ENCODE results near the gene IL13. TPM values are rescaled to one million over a fixed set of nuclear protein-coding genes. Genes with fewer than 3 reads are reported as not detected.

IL13 gene
- total RNA-seq, 2 donors from 2014 or later: not detected

DNA sequence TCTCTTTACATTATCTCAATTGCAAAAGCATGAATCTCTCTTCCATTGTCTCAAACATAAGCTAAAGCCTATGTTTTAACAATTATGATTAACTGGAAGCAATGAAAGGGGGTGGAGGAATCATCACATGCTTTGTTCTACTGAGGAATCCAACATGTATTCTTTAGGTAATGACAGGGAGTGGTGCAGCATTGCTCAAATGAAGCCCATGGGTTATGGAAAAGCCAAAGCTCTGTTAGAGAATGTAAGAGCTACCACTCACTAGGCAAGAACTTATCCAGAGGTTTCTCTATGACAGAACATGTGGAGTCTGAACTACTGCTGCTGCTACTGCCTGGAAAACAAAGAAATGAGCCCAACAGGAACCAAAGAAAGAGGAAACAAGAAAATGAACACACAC is 50.7 kb downstream of the IL13 start:
- no peaks in the 10 kb centered on the region for H3K9me3 ChIP-seq
- no peaks in the 10 kb centered on the region for H3K4me1 ChIP-seq
- H3K36me3 ChIP-seq: no peaks in the 10 kb centered on the region
- no peak overlapping the region for H3K4me3 ChIP-seq
- H3K27me3 ChIP-seq: no peaks in the 10 kb centered on the region
- TF ChIP-seq, protein P1, sequence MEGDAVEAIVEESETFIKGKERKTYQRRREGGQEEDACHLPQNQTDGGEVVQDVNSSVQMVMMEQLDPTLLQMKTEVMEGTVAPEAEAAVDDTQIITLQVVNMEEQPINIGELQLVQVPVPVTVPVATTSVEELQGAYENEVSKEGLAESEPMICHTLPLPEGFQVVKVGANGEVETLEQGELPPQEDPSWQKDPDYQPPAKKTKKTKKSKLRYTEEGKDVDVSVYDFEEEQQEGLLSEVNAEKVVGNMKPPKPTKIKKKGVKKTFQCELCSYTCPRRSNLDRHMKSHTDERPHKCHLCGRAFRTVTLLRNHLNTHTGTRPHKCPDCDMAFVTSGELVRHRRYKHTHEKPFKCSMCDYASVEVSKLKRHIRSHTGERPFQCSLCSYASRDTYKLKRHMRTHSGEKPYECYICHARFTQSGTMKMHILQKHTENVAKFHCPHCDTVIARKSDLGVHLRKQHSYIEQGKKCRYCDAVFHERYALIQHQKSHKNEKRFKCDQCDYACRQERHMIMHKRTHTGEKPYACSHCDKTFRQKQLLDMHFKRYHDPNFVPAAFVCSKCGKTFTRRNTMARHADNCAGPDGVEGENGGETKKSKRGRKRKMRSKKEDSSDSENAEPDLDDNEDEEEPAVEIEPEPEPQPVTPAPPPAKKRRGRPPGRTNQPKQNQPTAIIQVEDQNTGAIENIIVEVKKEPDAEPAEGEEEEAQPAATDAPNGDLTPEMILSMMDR (IDR thresholded peaks at IDR 0.05): no peak
- intact Hi-C loops (cut with DNase I): no loop called here
- no peak overlapping the region for H3K9ac ChIP-seq (ENCODE audit: low read depth in 2 of 2, low read length in 2 of 2)
- no peak overlapping the region for H3K27ac ChIP-seq
- DNase-seq: no peak

Other genes with a start within 250 kb of the IL13 start
- 10 to 100 TPM; 59.7 to 87.8 TPM for gene IRF1, start 167.4 kb upstream of the IL13 start, total RNA-seq
- gene IL5, start 114.7 kb upstream of the IL13 start, total RNA-seq: not detected
- gene RAD50, start 101.2 kb upstream of the IL13 start, total RNA-seq: 10 to 100 TPM; 29.5 to 37.0 TPM
- gene IL4, start 15.8 kb downstream of the IL13 start, total RNA-seq: not detected
- gene KIF3A, start 79.4 kb downstream of the IL13 start, total RNA-seq: 1 to 10 TPM; 4.0 to 5.2 TPM
- gene CCNI2, start 89.3 kb downstream of the IL13 start, total RNA-seq: 10 to 100 TPM in 1 of 2 donors, 1 to 10 TPM in 1; 7.1 to 22.9 TPM
- gene SEPTIN8, start 119.1 kb downstream of the IL13 start, total RNA-seq: 10 to 100 TPM; 57.6 to 84.2 TPM
- gene SOWAHA, start 155.1 kb downstream of the IL13 start, total RNA-seq: 10 to 100 TPM; 12.4 to 30.7 TPM
- 10 to 100 TPM; 36.9 to 64.1 TPM for gene SHROOM1, start 172.5 kb downstream of the IL13 start, total RNA-seq
- gene GDF9, start 208.3 kb downstream of the IL13 start, total RNA-seq: under 1 TPM; 0.64 to 0.69 TPM
- 100 to 1,000 TPM; 885 to 920 TPM for gene UQCRQ, start 208.5 kb downstream of the IL13 start, total RNA-seq
- gene LEAP2, start 215.5 kb downstream of the IL13 start, total RNA-seq: 1 to 10 TPM; 3.6 to 7.7 TPM